GM12864 (cell line): Measurements from ENCODE around the gene PRKCD.

Experiments used
- DNase-seq: peaks from one replicate; pipeline ENCODE4 v3.0.0-alpha.2; 2011; ENCODE audit warnings: low read depth
- H3K4me3 ChIP-seq: 2 replicates; pipeline ENCODE4 v1.5.1; 2011; ENCODE audit warnings: mild to moderate bottlenecking, low read depth, low read length, control low read depth
- CTCF ChIP-seq: IDR thresholded peaks from 2 replicates; pipeline ENCODE4 v1.5.1; 2011; ENCODE audit warnings: low read depth, mild to moderate bottlenecking, moderate library complexity, low read length, control low read depth, inconsistent platforms; ENCODE audit errors: missing control alignments

PRKCD gene

GRCh38 chr3:53185761-53186465, 24.9 kb downstream of the PRKCD start:
- TF ChIP-seq CTCF: no peak
- H3K4me3 ChIP-seq: no peak overlapping the region
- no peak for DNase-seq

GRCh38 chr3:53186726-53187125, 25.7 kb downstream of the PRKCD start:
- TF ChIP-seq CTCF: no peak
- H3K4me3 ChIP-seq: no peak overlapping the region
- DNase-seq: no peak

- no peak for TF ChIP-seq CTCF
- no peak for DNase-seq
- H3K4me3 ChIP-seq: no peak overlapping the region
Measured at GRCh38 chr3:53187430-53187829, 26.4 kb downstream of the PRKCD start.

- TF ChIP-seq CTCF: no peak
- no peak for DNase-seq
Measured at GRCh38 chr3:53188136-53188685, 27.2 kb downstream of the PRKCD start.

GRCh38 chr3:53188720-53189119, 27.7 kb downstream of the PRKCD start:
- no peak for TF ChIP-seq CTCF
- no peak for DNase-seq
- no peak overlapping the region for H3K4me3 ChIP-seq

More at GRCh38 chr3:53188136-53188685, 27.2 kb downstream of the PRKCD start:
- no peak overlapping the region for H3K4me3 ChIP-seq

- DNase-seq: no peak
- H3K4me3 ChIP-seq: no peak overlapping the region
- no peak for TF ChIP-seq CTCF
Measured at GRCh38 chr3:53189276-53189675, 28.3 kb downstream of the PRKCD start.

- peak; percentile 76 for DNase-seq
- TF ChIP-seq CTCF: no peak
- no peak overlapping the region for H3K4me3 ChIP-seq
Measured at GRCh38 chr3:53190659-53191058, 29.6 kb downstream of the PRKCD start.
